Panc1 (cell line): ENCODE data around the gene FREM1.

Experiments
- CTCF ChIP-seq: fragments of 450-650 bp; IDR thresholded peaks from 2 replicates; pipeline ENCODE4 v1.5.1; 2017; ENCODE audit warnings: mild to moderate bottlenecking
- POLR2AphosphoS5 ChIP-seq: IDR thresholded peaks from 2 replicates; pipeline ENCODE4 v1.6.1; 2012; ENCODE audit warnings: mild to moderate bottlenecking, low read depth, low read length, moderate library complexity
- REST ChIP-seq, 2 experiments: IDR thresholded peaks; 2 replicates each; pipeline ENCODE4 v1.6.1; 2011 to 2012; ENCODE audit warnings: low read depth in 2 of 2, control low read depth in 1 of 2, low read length in 1 of 2, mild to moderate bottlenecking in 1 of 2, moderate library complexity in 1 of 2; ENCODE audit not compliant: insufficient read depth in 1 of 2
- SIN3A ChIP-seq: IDR thresholded peaks from 2 replicates; pipeline ENCODE4 v1.6.1; 2012; ENCODE audit warnings: low read depth, mild to moderate bottlenecking, low read length, moderate library complexity, borderline replicate concordance; ENCODE audit not compliant: insufficient read depth
- TCF7L2 ChIP-seq: IDR thresholded peaks from 2 replicates; pipeline ENCODE4 v1.6.1; 2011; ENCODE audit warnings: mild to moderate bottlenecking, low read depth, low read length, inconsistent platforms

- TF ChIP-seq CTCF = no peak
- TF ChIP-seq POLR2AphosphoS5 = no peak
- TF ChIP-seq SIN3A = no peak
- TF ChIP-seq REST (IDR thresholded peaks at IDR 0.05; ENCODE audit: insufficient read depth in 1 of 2, low read depth in 2 of 2, low read length in 1 of 2) = no peak
- no peak for TF ChIP-seq TCF7L2
These were observed 219.1 kb downstream of the FREM1 start for GRCh38 chr9:14690948-14691730.
